GM10847 (cell line): ENCODE results near the gene NGFR.

Experiments used
- POLR2A ChIP-seq: IDR thresholded peaks from 2 replicates; pipeline ENCODE4 v1.6.1; 2011; ENCODE audit not compliant: insufficient read length; ENCODE audit errors: extremely low read depth

NGFR gene

GRCh38 chr17:49484588-49484987, 10.5 kb upstream of the NGFR start:
- no peak for TF ChIP-seq POLR2A

- TF ChIP-seq POLR2A, result no peak
Observed at GRCh38 chr17:49486012-49486641, 9.0 kb upstream of the NGFR start.

GRCh38 chr17:49487183-49487582, 7.9 kb upstream of the NGFR start:
- no peak for TF ChIP-seq POLR2A

GRCh38 chr17:49488612-49489011, 6.5 kb upstream of the NGFR start:
- TF ChIP-seq POLR2A, result no peak

GRCh38 chr17:49489348-49489747, 5.7 kb upstream of the NGFR start:
- TF ChIP-seq POLR2A, result no peak

- no peak for TF ChIP-seq POLR2A
Observed at GRCh38 chr17:49490276-49490675, 4.8 kb upstream of the NGFR start.

GRCh38 chr17:49491192-49491769, 3.8 kb upstream of the NGFR start:
- no peak for TF ChIP-seq POLR2A

GRCh38 chr17:49494399-49494985, 601 bp upstream of the NGFR start:
- TF ChIP-seq POLR2A, result no peak

- no peak for TF ChIP-seq POLR2A
Observed at GRCh38 chr17:49495842-49496182, 719 bp downstream of the NGFR start.

- no peak for TF ChIP-seq POLR2A
Observed at GRCh38 chr17:49496183-49496866, 1.2 kb downstream of the NGFR start.

GRCh38 chr17:49496867-49497147, 1.7 kb downstream of the NGFR start:
- TF ChIP-seq POLR2A, result no peak

- no peak for TF ChIP-seq POLR2A
Observed at GRCh38 chr17:49497148-49498028, 2.3 kb downstream of the NGFR start.

- TF ChIP-seq POLR2A, result no peak
Observed at GRCh38 chr17:49498029-49498615, 3.0 kb downstream of the NGFR start.

- TF ChIP-seq POLR2A, result no peak
Observed at GRCh38 chr17:49501496-49501895, 6.4 kb downstream of the NGFR start.

GRCh38 chr17:49502254-49502653, 7.2 kb downstream of the NGFR start:
- no peak for TF ChIP-seq POLR2A

GRCh38 chr17:49504369-49504768, 9.3 kb downstream of the NGFR start:
- TF ChIP-seq POLR2A, result no peak

- TF ChIP-seq POLR2A, result no peak
Observed at GRCh38 chr17:49505854-49506253, 10.8 kb downstream of the NGFR start.
